HG03575 (cell line): Measurements from ENCODE around the gene BMP7.

Experiments
- ATAC-seq: cut with Tn5 transposase; IDR thresholded peaks from one replicate; pipeline ENCODE4 v1.9.1; 2021; ENCODE audit not compliant: unreplicated experiment, insufficient number of reproducible peaks, low FRiP score; ENCODE audit errors: extremely low read depth

The BMP7 gene

GRCh38 chr20:57126481-57127092, 139.9 kb downstream of the BMP7 start:
- ATAC-seq: no peak

- ATAC-seq: no peak
Measured at GRCh38 chr20:57124800-57125517, 141.5 kb downstream of the BMP7 start.

GRCh38 chr20:57124366-57124765, 142.1 kb downstream of the BMP7 start:
- no peak for ATAC-seq

GRCh38 chr20:57123504-57123903, 142.9 kb downstream of the BMP7 start:
- no peak for ATAC-seq

GRCh38 chr20:57122536-57123489, 143.6 kb downstream of the BMP7 start:
- no peak for ATAC-seq

- no peak for ATAC-seq
Measured at GRCh38 chr20:57118964-57119363, 147.5 kb downstream of the BMP7 start.
